HG02763 (cell line): ENCODE data around the gene AFG1L.
"Not testable (repeated sequence)": the region's sequence is repeated elsewhere in the genome, so short reads cannot be mapped to it uniquely, and the experiment has no call there.

Experiments used
- ATAC-seq: cut with Tn5 transposase; IDR thresholded peaks from one replicate; pipeline ENCODE4 v1.9.1; 2021; ENCODE audit warnings: mild to moderate bottlenecking, moderate library complexity; ENCODE audit not compliant: unreplicated experiment

Gene AFG1L

DNA sequence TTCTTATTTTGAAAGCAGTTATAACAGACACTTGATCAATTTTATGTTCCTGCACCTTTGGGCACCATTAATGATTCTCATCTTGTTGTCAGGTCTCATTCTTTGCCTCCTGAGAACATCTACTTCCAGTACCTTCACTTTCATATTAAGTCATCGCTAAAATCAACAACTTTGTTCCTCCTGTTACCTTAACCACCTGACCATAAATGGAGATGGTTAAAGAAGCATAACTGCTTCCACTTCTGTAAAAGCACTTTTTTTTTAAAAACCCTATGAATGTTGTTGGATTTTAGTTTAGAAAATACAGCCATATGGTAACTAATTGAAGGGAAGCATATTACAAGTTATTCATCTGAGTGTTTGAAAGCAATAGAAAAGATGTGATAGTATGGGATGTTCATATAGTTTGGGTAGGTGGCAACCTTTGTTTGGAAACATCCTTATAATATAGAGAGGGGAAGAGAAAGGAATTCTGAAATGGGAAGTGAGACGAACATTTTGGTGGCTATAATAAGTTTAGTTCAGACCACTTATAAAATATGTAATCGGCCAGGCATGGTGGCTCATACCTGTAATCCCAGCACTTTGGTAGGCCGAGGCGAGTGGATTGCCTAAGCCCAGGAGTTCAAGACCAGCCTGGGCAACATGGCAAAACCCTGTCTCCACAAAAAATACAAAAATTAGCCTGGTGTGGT is 53.9 kb downstream of the AFG1L start:
- peak; percentile 85 for ATAC-seq

DNA sequence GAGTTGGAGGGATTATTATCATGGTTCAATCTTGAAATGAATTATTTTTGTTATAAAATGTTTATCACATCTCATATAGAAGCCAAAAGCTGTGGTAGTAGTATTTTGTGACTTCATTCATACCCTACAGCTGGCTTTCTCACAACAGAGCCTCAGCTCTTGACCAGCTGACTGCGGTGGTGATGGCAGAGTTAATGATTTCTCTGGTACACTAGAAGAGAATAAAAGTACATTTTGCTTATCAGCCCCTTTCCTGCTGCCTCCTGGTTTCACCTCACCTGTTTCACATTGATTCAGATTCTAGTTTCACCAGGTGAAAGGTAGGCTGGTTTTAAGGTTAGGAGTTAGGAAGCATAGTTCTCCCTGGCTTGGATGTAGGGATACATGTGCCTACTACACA is 55.7 kb downstream of the AFG1L start:
- ATAC-seq = peak; percentile 50

DNA sequence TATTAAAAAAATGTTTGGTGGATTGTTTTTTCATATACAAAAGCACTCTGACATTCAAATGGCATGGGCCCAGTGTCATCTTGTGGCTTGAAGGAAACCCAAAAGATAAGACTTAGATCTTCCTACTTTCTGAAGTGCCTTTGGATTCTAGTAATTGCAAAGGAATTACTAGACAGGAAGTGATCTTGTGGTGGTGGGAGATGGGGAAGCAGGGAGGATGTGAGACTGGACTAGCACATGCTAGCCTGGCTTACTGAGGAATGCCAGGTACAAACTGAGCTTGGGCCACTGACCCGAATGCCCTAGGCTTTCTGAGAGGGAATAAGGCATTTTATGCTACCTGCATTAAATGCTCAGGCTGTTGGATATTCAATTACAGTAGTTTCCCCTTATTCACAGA is 59.0 kb downstream of the AFG1L start:
- ATAC-seq = no peak

DNA sequence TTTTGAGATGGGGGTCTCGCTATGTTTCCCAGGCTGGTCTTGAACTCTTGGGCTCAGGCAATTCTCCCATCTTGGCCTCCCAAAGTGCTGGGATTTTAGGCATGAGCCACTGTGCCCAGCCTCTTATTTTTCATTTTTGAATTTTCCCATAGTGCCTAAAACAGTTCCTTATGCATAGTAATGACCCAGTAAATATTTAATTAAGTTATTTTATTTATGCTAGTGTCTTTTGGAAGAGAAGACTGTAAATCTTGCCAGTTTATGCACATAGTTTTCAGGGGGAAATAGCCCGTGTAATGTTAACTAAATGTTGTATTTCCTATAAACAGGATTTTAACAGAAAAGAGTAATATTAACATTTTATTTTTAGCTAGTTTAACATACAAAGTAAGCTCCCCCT is 60.3 kb downstream of the AFG1L start:
- no peak for ATAC-seq

DNA sequence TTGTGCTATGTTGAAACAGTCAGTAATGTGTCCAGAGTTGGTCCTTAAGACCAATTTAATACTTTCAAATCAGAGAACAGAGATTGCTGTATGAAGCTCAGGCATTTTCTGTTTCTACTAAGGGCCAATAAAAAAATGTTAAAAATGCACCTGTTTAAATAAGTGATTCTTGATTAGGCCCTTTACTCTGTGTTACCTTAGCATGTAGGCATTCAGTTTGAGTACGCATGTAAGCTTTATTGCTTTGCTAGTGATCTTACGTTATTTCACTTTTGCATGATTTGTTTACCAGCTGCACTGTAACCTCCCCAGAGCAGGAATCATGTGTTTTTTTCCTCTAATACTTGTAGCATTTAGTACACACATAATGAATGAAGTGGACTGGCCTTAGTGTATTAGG is 61.0 kb downstream of the AFG1L start:
- no peak for ATAC-seq

DNA sequence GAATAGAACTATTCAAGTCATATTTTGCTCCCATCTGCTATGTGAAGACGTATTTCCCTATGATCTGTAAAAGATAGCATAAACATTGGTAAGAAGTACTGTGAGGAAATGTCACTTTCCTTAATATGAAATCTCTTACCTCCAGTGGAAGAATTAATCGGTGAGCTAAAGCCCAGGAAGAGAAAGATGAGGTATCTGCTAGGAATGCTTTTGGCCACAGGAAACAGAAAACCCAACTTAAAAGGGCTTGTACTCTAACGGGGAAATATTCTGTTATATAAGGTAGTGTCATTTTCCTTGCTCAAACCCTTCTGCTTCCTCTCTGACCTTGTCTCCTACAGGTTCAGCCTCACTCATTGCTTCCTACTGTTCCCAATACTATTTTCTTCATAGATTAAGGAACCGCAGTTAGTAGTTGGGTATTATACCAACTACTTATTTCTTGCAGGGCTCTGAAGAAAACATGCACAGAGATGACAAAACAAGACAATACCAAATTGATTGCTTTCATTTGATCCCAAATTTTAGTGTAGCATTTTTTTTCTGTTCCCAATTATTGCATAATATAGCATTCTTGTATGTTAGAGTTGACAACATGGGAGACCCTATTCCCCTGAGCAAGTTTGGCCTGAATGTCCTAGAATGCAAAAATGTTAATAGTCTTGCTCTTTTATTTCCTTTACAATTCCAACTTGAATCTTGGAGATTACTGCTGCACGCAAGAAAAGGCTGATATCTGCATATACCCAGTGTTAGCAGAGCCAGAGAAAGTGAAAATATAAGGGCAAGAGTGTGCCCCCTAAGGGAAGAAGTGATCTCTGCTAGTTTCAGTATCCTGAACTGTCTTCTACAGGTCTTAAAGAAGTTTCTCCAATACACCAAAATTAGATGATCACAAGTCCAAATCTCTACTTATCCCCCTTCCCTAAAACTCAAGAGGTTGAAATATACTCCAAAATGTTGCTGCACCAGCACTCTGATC is 65.3 kb downstream of the AFG1L start:
- ATAC-seq = no peak

DNA sequence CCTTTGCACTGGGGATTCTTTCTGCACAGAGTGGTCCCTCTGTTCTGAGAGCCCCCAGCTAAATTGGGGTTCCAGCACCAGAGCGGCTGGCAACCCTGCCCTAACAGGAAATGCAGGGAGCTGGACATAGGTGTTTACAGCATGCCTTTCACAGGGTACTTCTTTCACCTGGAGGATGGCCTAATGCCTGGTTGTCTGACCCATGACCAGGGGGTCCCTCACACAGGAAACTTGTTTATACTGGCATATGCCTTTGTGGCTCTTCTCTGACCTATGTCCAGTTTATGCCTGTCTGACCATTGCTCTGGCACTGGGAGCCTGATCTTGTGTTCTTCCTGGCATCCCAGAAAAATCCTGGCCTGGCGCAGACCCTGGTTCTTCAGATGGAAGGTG is 66.1 kb downstream of the AFG1L start:
- ATAC-seq = no peak

DNA sequence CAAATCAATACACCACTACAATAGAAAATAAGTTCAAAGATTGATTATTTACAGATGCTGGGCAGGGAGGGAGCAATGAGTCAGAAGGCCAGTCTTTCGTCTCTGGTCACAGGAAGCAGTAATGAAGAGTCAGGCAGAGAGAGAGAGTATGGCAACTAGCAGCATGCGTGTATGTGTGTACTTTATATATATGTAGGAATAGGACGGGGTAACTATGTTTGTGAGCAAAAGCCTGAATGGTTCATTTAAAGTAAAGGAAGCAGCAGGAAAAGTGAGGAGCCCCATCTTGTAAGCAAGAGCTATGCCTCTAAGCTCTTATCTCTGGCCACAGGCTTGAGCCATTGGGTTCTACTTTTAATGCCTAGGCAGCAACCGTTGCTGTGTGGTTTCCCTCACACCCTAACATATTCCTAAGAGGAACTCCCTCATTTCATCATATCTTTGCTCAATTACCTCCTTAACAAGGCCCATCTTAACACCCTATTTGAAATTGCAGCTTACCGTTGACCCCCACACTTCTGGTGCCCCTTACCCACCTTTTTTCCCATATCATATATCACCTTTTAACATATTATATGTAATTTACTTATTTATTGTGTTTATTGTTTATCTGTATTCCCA is 66.6 kb downstream of the AFG1L start:
- no peak for ATAC-seq

DNA sequence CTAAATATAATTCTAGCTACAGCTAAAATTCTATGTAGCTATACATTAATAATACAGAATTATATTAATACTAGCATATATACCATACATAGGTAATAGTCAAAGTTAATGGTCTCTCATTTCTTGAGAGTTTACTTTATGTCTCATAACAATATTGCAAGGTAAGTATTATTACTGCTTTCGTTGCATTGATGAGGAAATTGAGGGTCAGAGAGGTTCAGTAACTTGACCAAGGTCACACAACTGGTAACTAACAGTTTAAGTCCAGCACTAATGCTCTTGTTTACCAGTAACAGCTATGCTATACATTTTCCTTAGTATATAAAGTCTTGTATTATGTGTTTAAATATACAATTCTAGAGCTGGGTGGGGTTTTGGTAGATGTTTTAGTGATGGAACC is 67.6 kb downstream of the AFG1L start:
- ATAC-seq = no peak

DNA sequence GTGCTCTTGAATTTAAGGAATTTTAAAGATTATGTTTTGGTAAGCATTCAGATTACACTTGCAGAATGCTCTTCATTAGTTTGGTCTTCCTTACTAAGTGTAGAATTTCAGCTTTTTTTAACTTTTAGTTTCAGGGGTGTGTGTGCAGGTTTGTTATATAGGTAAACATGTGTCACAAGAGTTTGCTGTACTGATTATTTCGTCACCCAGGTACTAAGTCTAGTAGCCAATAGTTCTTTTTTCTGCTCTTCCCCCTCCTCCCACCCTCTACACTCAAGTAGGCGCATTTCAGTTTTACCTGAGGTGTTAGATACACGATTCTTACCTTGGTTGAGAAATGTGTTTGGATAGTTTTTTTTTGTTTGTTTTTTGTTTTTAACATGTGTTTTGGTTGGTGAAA is 68.3 kb downstream of the AFG1L start:
- no peak for ATAC-seq

DNA sequence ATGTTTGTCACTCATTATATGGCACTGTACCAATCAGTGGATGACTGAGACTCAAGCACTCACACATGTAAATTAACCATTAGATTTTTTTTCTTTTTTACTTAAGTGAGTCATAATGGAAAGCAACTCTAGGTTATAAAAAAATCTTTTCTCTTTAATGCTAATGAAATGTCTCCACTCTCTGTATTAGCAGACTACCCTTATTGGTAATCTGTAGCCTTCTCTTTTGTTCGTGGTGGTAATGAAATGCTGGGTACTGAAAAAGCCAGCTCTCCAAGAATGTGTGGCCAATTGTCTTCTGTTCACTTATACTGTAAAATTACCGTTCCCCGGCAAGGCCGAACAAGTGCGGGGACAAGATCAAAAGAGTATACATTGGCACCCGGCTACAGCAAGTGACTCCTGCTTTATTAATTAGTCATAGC is 69.0 kb downstream of the AFG1L start:
- ATAC-seq = no peak

DNA sequence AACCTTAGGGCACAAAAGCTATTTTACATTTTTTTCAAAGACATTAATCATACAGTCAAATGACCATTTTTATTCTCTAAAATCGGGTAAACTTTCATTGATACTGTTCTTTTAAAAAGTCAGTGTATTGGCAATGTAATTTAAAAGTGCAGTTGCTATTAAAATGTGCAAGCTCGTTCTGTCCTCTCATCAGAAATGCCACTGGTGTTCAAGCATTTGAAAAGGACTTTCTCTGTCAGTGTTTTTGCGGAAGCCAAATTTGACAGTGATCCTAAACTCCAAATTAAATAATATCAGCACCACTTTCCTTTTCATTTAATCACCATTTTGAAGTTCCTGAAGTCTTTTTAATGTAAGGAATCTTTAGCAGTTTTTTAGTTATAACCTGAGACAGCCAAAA is 69.6 kb downstream of the AFG1L start:
- ATAC-seq = no peak

DNA sequence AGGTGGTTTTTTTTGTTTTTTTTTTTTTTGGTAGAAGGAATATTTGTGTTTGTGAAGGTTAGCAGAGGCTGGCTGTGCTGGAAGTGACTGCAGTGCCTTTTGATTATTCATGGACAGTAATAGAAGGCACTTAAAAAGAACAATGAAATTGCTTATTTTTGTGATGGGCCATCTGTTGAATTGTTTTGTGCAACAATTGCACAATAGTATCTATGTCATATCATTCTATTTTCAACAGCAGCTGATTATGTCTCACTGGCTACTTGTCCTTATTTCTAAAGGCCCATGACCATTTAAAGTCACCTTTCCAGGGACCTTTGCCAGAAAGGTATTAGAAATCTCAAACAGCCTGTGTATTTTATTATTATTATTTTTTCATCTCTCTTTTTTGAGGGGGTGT is 70.6 kb downstream of the AFG1L start:
- ATAC-seq = no peak

DNA sequence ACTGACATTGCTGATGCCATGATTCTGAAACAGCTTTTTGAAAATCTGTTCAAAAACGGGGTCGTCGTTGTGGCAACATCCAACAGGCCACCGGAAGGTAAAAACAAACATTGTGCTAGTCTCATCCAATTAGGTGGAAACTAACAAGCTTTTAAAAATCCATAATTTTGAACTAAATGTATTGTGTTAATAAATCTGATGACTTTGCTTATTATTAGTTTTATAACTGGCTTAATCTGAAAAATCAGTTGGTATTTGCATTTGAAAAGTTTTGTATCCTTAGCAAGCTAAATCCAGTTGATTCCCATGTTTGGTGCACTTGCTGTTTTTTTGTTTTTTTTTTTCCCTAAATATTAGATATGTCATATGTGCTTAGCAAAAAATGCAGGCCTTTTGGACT is 71.4 kb downstream of the AFG1L start:
- ATAC-seq = no peak

DNA sequence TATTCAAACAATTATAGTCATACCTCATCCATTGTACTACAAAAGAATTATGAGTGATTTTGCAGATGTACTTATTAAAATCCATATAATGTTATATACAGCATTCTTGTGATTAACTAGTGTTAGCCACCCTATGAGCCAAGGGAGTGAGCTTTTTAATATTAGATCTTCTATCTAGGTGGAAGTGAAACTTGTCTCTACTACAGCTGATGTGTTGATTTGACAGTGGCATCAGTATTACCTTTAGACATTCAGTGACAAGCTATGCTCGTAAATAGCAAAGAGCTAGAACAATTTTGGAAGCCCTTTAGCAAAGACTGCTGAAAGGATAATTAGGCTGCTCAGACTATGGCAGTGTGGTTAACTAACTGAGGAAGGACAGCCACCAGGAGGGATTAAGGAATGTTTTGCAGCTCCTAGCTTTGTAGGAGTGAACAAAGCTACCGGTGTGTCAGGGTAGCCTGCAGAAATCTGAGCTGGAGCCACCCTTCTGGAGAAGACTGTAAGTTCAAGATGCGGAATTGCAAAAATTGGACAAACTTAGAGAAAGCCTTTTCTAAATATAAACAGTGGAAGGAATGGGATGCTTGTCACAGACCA is 73.7 kb downstream of the AFG1L start:
- ATAC-seq = no peak

DNA sequence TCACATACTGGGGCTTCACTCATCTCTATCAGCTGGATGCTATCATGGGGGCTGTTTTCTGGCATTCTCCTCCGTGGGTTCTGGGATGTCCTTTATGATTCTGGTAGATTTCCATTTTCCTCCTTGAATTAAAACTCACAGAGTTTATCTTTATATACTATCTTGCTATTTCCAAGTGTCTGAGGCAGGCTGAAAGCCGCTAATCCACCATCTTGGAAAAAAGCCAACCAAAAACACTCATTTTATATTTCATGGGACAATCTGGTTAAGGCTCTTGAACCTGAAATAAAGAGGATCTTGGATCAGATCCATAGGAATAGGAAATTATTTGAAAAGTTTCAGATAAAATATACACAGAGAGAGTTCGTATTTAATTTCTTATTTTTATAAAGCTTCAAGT is 86.0 kb downstream of the AFG1L start:
- ATAC-seq = no peak

DNA sequence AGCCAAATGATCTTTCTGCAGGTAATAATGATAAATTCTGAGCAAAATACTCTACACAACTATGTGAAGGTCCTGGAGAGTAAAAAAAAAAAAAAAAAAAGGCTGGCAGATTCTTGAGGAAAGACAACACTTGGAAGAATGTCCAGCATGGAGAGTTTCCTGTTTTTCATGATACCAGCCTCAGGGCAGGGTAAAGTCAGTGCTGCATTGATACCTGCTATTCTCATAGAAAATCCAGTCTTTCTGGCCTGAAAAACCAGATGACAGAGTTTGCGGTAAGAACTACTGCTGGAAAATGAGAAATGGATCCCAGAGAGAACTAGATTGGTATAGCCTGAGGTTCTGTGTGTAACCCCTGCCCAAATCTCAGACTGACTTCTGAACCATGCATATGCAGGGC is 89.1 kb downstream of the AFG1L start:
- no peak for ATAC-seq

DNA sequence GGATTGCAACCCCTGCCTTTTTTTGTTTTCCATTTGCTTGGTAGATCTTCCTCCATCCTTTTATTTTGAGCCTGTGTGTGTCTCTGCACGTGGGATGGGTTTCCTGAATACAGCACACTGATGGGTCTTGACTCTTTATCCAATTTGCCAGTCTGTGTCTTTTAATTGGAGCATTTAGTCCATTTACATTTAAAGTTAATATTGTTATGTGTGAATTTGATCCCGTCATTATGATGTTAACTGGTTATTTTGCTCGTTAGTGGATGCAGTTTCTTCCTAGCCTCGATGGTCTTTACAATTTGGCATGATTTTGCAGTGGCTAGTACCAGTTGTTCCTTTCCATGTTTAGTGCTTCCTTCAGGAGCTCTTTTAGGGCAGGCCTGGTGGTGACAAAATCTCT is 94.3 kb downstream of the AFG1L start:
- ATAC-seq = not testable (repeated sequence)

DNA sequence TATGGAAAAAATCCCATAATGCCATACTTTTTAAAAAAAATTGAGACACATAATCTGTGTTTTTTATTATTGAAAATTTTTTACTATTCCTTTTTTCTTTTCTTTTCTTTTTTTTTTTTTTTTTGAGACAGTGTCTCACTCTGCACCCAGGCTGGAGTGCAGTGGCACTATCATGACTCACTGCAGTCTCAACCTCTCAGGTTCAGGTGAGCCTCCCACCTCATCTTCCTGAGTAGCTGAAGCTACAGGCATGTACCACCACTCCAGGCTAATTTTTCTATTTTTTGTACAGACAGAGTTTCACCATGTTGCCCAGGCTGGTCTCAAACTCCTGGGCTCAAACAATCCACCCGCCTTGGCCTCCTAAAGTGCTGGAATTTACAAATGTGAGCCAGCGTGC is 100.4 kb downstream of the AFG1L start:
- no peak for ATAC-seq

DNA sequence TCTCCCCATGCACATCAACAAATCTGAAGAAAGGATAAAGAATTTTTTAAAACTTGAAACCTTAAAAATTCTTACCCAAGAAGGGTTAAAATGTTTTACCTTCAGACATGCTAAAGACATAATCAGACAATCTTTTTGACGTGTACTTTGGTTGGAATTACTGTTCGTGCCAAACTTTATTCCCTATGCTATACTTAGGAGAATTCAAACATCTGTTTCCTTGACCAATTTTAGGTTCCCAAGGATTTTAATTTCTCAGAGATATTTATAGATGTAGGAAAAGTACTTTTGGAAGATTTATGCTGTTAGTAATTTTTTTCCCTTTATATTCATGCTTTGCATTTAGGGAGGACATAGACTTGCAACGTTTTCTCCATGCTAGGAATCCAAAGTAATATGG is 108.4 kb downstream of the AFG1L start:
- ATAC-seq = no peak

DNA sequence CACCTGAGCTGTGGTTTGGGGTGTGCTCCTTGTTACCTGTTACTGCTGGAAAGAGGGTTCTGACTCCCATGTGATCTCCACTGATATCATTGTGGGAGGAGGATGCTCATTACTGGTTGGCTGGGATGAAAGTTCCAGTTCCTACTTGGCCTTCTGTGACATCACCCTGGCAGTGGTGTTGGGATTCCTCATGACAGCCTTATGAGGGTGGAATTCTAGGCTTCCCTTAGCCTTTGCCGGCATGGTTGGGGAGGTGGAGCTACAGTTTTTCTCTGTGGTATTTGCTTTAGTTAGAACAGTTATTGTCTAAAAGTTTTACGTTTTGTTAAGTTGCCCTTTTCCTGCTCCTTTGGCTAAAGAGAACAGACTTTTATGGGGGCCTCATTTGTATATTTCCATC is 112.1 kb downstream of the AFG1L start:
- no peak for ATAC-seq
